RWPE1 (cell line): ENCODE measurements around the gene CBFB.
A peak's percentile ranks its signal among the peaks of the same experiment; 100 is the strongest.

Experiments
- CTCF ChIA-PET: fragments of 350-600 bp; sonication (Branson Sonifier 250); formaldehyde crosslinking; extraction: SDS; loops from one replicate; lab custom pipeline; 2021; lab: Yijun Ruan, JAX
- POLR2A ChIA-PET: fragments of 400-600 bp; formaldehyde crosslinking; extraction: SDS; loops from one replicate; lab custom pipeline; 2020; ENCODE audit warnings: antibody characterized with exemption; ENCODE audit not compliant: low non-redundant PET; lab: Yijun Ruan, JAX
- DNase-seq: peaks from one replicate; pipeline ENCODE4 v3.0.0; 2012; ENCODE audit warnings: low spot score
- H3K27ac ChIP-seq: fragments of 450-650 bp; 2 replicates; pipeline ENCODE4 v1.5.1; 2017
- TF ChIP-seq, protein P1 (sequence below): fragments of 450-650 bp; conservative IDR thresholded peaks from 2 replicates; pipeline ENCODE4 v1.5.1; 2017; ENCODE audit warnings: low read depth, mild to moderate bottlenecking

The CBFB gene

DNA sequence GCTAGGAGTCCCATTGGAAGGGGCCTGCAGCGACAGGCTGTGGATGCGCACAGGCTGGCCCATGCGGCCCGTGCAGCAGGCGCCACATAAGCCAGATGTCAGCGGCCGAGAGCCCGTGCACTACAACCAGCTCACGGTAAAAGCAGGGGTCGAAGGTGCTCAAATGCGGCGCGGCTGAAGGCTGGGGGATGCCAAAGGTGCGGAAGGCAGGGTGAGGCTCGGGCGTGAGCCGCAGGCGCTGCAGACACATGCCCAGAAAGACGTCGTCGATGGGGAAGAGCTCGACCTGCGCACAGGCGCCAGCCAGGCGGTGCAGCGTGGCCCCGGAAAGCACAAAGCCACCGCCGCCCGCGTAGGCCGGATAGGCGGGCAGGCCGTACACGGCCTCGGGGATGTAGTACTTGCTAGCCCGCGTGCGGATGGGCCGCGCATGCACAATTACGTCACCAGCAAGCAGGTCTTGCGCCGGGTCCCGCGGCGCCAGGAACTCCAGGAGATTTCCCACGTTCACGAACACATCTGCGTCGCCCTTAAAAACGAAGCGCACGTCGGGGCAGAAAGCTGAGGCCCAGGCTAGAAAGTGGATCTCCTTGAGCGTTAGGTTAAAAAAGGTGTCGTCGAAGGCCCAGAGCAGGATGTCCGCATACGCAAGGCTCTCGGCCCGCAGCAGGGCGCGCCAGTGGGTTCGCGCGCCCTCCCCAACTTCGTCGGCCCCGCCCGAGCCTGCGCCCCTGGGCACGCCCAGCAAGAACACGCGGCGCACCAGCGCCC is 120.5 kb downstream of the CBFB start:
- ChIA-PET CTCF (interaction anchor here (0.6 to 1.1 kb wide), 3 partner anchors 14 to 172 kb away, joined by 3 read pairs; no protein-coding TSS in a partner anchor), POLR2A (no interaction called here)
- H3K27ac ChIP-seq, result peak overlapping the region; percentile 87
- TF ChIP-seq, protein P1, sequence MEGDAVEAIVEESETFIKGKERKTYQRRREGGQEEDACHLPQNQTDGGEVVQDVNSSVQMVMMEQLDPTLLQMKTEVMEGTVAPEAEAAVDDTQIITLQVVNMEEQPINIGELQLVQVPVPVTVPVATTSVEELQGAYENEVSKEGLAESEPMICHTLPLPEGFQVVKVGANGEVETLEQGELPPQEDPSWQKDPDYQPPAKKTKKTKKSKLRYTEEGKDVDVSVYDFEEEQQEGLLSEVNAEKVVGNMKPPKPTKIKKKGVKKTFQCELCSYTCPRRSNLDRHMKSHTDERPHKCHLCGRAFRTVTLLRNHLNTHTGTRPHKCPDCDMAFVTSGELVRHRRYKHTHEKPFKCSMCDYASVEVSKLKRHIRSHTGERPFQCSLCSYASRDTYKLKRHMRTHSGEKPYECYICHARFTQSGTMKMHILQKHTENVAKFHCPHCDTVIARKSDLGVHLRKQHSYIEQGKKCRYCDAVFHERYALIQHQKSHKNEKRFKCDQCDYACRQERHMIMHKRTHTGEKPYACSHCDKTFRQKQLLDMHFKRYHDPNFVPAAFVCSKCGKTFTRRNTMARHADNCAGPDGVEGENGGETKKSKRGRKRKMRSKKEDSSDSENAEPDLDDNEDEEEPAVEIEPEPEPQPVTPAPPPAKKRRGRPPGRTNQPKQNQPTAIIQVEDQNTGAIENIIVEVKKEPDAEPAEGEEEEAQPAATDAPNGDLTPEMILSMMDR, result no peak
- DNase-seq, result no peak

DNA sequence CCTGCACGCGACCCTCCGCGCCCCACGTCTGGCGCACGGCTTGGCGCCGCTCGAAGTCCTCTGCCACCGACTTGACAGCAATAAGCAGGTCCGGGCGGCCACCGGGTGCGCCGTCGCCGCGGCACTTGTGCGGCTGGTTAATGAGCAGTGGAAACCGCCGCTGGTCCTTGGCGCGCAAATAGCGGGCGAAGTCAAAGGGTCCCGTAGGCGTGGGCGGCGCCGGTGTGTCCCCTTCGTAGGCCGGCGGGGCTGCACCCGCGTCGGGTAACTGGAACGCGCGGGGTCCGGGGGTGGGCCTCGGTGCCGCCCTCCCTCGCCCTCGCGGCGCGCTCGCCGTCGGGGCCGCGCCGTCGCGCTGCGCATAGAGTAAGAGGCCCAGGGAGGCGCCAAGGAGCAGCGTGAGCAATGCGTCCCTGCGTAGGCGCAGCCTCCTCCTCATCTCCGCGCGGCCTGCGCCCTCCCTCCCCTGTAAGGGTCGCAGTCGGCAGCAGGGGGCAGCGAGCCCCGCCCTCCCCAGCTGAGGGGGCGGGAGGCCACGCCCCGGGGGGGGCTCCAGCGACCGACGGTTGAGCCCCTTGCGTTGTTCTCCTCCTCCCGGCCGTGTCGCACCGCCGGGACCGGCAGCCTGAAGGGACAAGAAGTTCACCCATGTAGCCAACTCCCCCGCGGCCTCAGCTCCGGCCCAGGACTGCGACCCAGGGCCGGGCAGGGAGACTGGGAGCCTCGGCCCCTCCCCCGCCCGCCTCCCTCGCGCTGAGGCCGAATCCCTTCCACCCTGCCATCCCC is 121.3 kb downstream of the CBFB start:
- H3K27ac ChIP-seq, result peak overlapping the region; percentile 87
- DNase-seq, result no peak
- POLR2A ChIA-PET, result interaction anchor here (0.6 to 1.3 kb wide), 3 partner anchors 10 to 122 kb away, joined by 3 to 4 read pairs (median 3); partner anchors contain the start of gene NOL3

More for the DNA sequence above, 121.3 kb downstream of the CBFB start:
- CTCF ChIA-PET, result interaction anchor here (0.7 kb wide), 1 partner anchor 198 kb away, joined by 4 read pairs; no protein-coding TSS in a partner anchor
- TF ChIP-seq, protein P1, result peak; percentile 18; the same call in 1 of the 2 replicates
